Upper lobe of left lung (tissue), 6 donors: Measurements from ENCODE around the gene SFR1. TPM values are rescaled to one million over a fixed set of nuclear protein-coding genes. Genes with fewer than 3 reads are reported as not detected.

Experiments
- ATAC-seq, 2 donors: fragments of 200-7000 bp; cut with Tn5 transposase; one replicate each; pipeline ENCODE4 v1.9.1; 2022; ENCODE audit warnings: mild to moderate bottlenecking in 2 of 2, moderate library complexity in 2 of 2; ENCODE audit not compliant: low FRiP score in 2 of 2
- DNase-seq, 2 donors: peaks; one replicate each; pipeline ENCODE4 v3.0.0-alpha.2; 2019 to 2020
- H3K27ac ChIP-seq, 4 donors: fragments of 200-600 bp; sonication (generic); one replicate each; pipeline ENCODE4 v1.5.1; 2016 to 2019
- H3K27me3 ChIP-seq, 4 donors: fragments of 200-600 bp; sonication (generic); one replicate each; pipeline ENCODE4 v1.5.1; 2017 to 2019
- H3K36me3 ChIP-seq, 4 donors: fragments of 200-600 bp; sonication (generic); one replicate each; pipeline ENCODE4 v1.5.1; 2016 to 2019
- H3K4me1 ChIP-seq, 4 donors: fragments of 200-600 bp; sonication (generic); one replicate each; pipeline ENCODE4 v1.5.1; 2018 to 2019
- H3K4me3 ChIP-seq, 4 donors: fragments of 200-600 bp; sonication (generic); one replicate each; pipeline ENCODE4 v1.5.1; 2017 to 2019; ENCODE audit warnings: mild to moderate bottlenecking in 2 of 4, moderate library complexity in 1 of 4
- H3K9me3 ChIP-seq, 4 donors: fragments of 200-600 bp; sonication (generic); one replicate each; pipeline ENCODE4 v1.5.1; 2018 to 2019
- CTCF ChIP-seq, 6 experiments: fragments of 450-650 bp in 4 of 6; fragments of 200-600 bp in 2 of 6; sonication (generic) in 2 of 6; IDR thresholded peaks; one replicate each; pipeline ENCODE4 v1.5.1; 2016 to 2019; ENCODE audit warnings: antibody characterized with exemption in 6 of 6
- EP300 ChIP-seq, 4 donors: sonication (generic); formaldehyde crosslinking; IDR thresholded peaks; one replicate each; pipeline ENCODE4 v1.5.1; 2017; ENCODE audit warnings: antibody characterized with exemption in 4 of 4, control low read depth in 2 of 4
- POLR2A ChIP-seq, 4 donors: fragments of 450-650 bp; IDR thresholded peaks; one replicate each; pipeline ENCODE4 v1.5.1; 2016 to 2017; ENCODE audit warnings: antibody characterized with exemption in 4 of 4, mild to moderate bottlenecking in 2 of 4
- POLR2AphosphoS5 ChIP-seq, 2 donors: sonication (generic); formaldehyde crosslinking; IDR thresholded peaks; one replicate each; pipeline ENCODE4 v1.5.1; 2017; ENCODE audit warnings: antibody characterized with exemption in 2 of 2
- WGBS, 2 donors: methylation state at CpG; one replicate each; pipeline ENCODE4 v1.1.5; 2017 to 2018; 5-methylcytosine and 5-hydroxymethylcytosine counted together
- total RNA-seq, 6 donors: library from RNA; depleted of rRNA in 4 of 6; stranded (reverse); fragments of >200 nt in 4 of 6; gene quantifications; one replicate each; pipeline versions ENCODE4 v1.1.0 to v1.2.1, GENCODE V29; 2016 to 2021
- donor health status: DM: no; HTN: no; CAD: no; lungs with moderate emphysema.
- donor health status: DM: no; HTN: yes; CAD: no; lungs with severe emphysema.

Gene SFR1
- total RNA-seq, 6 donors from 2014 or later: 3.1 to 11.9 (median 7.3) TPM

GRCh38 chr10:104100795-104101194 lies 21.2 kb upstream of the SFR1 start:
- WGBS, 2 donors: 0% methylated on average over 1 of the region's 1 CpG

DNA sequence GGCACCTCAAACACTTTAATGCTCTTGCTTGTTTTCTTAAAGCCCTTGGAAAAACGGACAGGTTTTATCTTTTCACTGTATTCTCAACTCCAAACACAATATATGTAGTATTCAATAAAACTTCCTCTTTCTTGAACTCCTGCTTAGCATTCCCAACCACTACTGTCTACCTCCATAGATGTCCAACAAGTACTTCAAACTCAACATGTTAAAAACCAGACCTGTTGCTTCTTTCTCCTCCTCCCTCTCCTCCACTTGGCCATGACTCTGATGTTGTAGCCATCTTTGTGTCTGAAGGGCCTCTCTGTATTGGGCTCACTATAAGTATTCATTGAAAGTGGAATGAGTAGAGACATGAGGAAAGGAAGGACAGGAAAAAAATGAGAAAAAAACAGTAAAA lies 20.1 kb upstream of the SFR1 start:
- WGBS, 2 donors: 77 to 95% methylated on average over 1 of the region's 1 CpG
- ATAC-seq (no peak), DNase-seq (no peak)
- no peak overlapping the region for H3K4me3 ChIP-seq
- no peaks in the 10 kb centered on the region for H3K27me3 ChIP-seq
- no peaks in the 10 kb centered on the region for H3K36me3 ChIP-seq
- no peaks in the 10 kb centered on the region for H3K4me1 ChIP-seq
- TF ChIP-seq EP300 (IDR thresholded peaks at IDR 0.05): no peak
- no peak for TF ChIP-seq POLR2AphosphoS5 (IDR thresholded peaks at IDR 0.05)
- no peak for TF ChIP-seq CTCF (IDR thresholded peaks at IDR 0.05)
- no peak for TF ChIP-seq POLR2A (IDR thresholded peaks at IDR 0.05)
- peaks cover 0 to 3% (median 0%) of the 10 kb centered on the region in 4 donors for H3K9me3 ChIP-seq
- no peak overlapping the region for H3K27ac ChIP-seq

More at GRCh38 chr10:104100795-104101194, 21.2 kb upstream of the SFR1 start:
- TF ChIP-seq CTCF (IDR thresholded peaks at IDR 0.05): no peak
- TF ChIP-seq POLR2AphosphoS5 (IDR thresholded peaks at IDR 0.05): no peak
- no peak for TF ChIP-seq EP300 (IDR thresholded peaks at IDR 0.05)
- TF ChIP-seq POLR2A (IDR thresholded peaks at IDR 0.05): no peak
- ATAC-seq: no peak
- Histone ChIP-seq H3K4me1 (no peaks in the 10 kb centered on the region), H3K27ac (no peak overlapping the region), H3K9me3 (peaks cover 0 to 5% (median 0%) of the 10 kb centered on the region in 4 donors), H3K36me3 (no peaks in the 10 kb centered on the region), H3K27me3 (no peaks in the 10 kb centered on the region), H3K4me3 (no peak overlapping the region)
- no peak for DNase-seq

GRCh38 chr10:104103956-104104355 lies 18.0 kb upstream of the SFR1 start:
- H3K4me1 ChIP-seq: no peaks in the 10 kb centered on the region
- H3K36me3 ChIP-seq: no peaks in the 10 kb centered on the region
- no peaks in the 10 kb centered on the region for H3K9me3 ChIP-seq
- 67 to 74% methylated on average over 1 of the region's 1 CpG for WGBS, 2 donors
- no peak overlapping the region for H3K4me3 ChIP-seq
- H3K27me3 ChIP-seq: no peaks in the 10 kb centered on the region
- no peak overlapping the region for H3K27ac ChIP-seq
- ATAC-seq (no peak), DNase-seq (no peak)
- TF ChIP-seq CTCF (IDR thresholded peaks at IDR 0.05): no peak

DNA sequence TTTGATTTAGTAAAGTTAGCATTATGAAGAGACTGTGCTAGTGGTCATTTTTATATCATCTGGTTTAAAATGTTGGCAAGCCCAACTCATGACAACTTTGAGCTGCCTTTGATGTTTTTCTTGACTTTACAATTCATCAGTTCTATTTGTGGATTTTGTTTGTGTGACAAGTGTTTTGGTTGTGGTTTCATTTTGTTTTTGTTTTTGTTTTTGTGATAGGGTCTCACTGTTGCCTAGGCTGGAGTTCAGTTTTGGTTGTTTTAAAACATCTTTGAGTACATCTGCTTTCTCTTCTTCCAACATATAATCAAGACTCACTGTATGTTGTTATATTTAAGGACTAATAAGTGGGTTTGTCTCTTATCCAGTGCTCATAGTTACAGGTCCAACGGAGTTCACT lies 17.6 kb upstream of the SFR1 start:
- WGBS, 2 donors: 0 to 23% methylated on average over 1 of the region's 1 CpG
- Histone ChIP-seq H3K4me3 (no peak overlapping the region), H3K36me3 (no peaks in the 10 kb centered on the region), H3K9me3 (no peaks in the 10 kb centered on the region), H3K27me3 (no peaks in the 10 kb centered on the region), H3K27ac (no peak overlapping the region), H3K4me1 (no peaks in the 10 kb centered on the region)
- no peak for DNase-seq
- TF ChIP-seq POLR2A (IDR thresholded peaks at IDR 0.05) (no peak), POLR2AphosphoS5 (IDR thresholded peaks at IDR 0.05) (no peak), EP300 (IDR thresholded peaks at IDR 0.05) (no peak), CTCF (IDR thresholded peaks at IDR 0.05) (no peak)
- no peak for ATAC-seq

DNA sequence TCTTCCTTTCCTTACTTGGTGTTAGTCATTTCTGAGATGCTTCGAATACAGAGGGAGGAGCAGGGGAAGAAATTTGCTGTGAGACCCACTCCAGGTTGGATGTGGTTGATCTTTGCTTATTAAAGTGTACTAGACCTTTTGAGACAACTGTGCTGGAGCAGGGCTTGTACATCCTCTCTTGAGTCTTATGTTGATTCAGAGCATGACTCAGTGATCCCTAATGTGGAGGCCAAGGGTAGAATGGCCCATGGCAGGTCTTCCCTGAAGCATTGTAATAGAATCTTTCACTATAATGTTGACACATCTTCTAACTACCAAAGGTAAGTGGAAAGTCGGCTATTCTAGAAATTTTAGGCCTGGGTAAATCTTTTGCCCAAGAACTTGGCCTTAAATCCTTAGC lies 17.0 kb upstream of the SFR1 start:
- ATAC-seq (no peak), DNase-seq (no peak)
- H3K27ac ChIP-seq: no peak overlapping the region
- no peaks in the 10 kb centered on the region for H3K4me1 ChIP-seq
- 92% methylated on average over 2 of the region's 2 CpGs for whole genome bisulfite sequencing, 2 donors
- no peak for TF ChIP-seq CTCF (IDR thresholded peaks at IDR 0.05)
- no peak for TF ChIP-seq POLR2AphosphoS5 (IDR thresholded peaks at IDR 0.05)
- TF ChIP-seq POLR2A (IDR thresholded peaks at IDR 0.05): no peak
- no peak for TF ChIP-seq EP300 (IDR thresholded peaks at IDR 0.05)
- H3K27me3 ChIP-seq: no peaks in the 10 kb centered on the region
- H3K9me3 ChIP-seq: no peaks in the 10 kb centered on the region
- no peak overlapping the region for H3K4me3 ChIP-seq
- no peaks in the 10 kb centered on the region for H3K36me3 ChIP-seq
